Measurements from ENCODE around the gene EXD3. TPM values are rescaled to one million over a fixed set of nuclear protein-coding genes. Genes with fewer than 3 reads are reported as not detected.
A peak's percentile ranks its signal among the peaks of the same experiment; 100 is the strongest.

Gene EXD3
- total and polyA plus RNA-seq, 9 of the 15 experiments (the other 6 are each of a cell fraction or from before 2014, with no cell fraction given) = 0.29 to 12.5 (median 3.9) TPM

- TF ChIP-seq ZNF609 (CRISPR knock-in tag; IDR thresholded peaks at IDR 0.05; ENCODE audit: borderline replicate concordance) = no peak
- no peak for TF ChIP-seq ZFP30 (CRISPR knock-in tag; IDR thresholded peaks at IDR 0.05; ENCODE audit: borderline replicate concordance)
- TF ChIP-seq RBFOX2 (IDR thresholded peaks at IDR 0.05; ENCODE audit: low read depth, low read length) = peak; percentile 91
- no peak for TF ChIP-seq RBM34 (IDR thresholded peaks at IDR 0.05; ENCODE audit: borderline replicate concordance, insufficient read depth, low read length)
- TF ChIP-seq LCOR (CRISPR knock-in tag; IDR thresholded peaks at IDR 0.05) = peak; percentile 23
- TF ChIP-seq POLR3A (IDR thresholded peaks at IDR 0.05; ENCODE audit: borderline replicate concordance, extremely low read depth, insufficient read depth, insufficient read length) = no peak
- TF ChIP-seq RBM22 (IDR thresholded peaks at IDR 0.05; ENCODE audit: low read depth, low read length, poor library complexity, severe bottlenecking) = peak; percentile 58
- no peak for TF ChIP-seq MBD1 (CRISPR knock-in tag; IDR thresholded peaks at IDR 0.05)
- TF ChIP-seq ZNF639 (CRISPR knock-in tag; conservative IDR thresholded peaks at IDR 0.05 in 1 of 2, IDR thresholded peaks at IDR 0.05 in 1 of 2) = no peak
- TF ChIP-seq ID3 (CRISPR knock-in tag; IDR thresholded peaks at IDR 0.05) = no peak
- no peak for TF ChIP-seq ID3 (tag; IDR thresholded peaks at IDR 0.05)
- TF ChIP-seq ZNF263 (CRISPR knock-in tag; IDR thresholded peaks at IDR 0.05; ENCODE audit: borderline replicate concordance) = no peak
- TF ChIP-seq ZNF197 (CRISPR knock-in tag; IDR thresholded peaks at IDR 0.05; ENCODE audit: low read depth) = no peak
- peak; percentile 70; the same call in 1 of the 2 replicates for TF ChIP-seq NKRF (IDR thresholded peaks at IDR 0.05; ENCODE audit: borderline replicate concordance)
- TF ChIP-seq POU5F1 (IDR thresholded peaks at IDR 0.05; ENCODE audit: borderline replicate concordance, low read depth, low read length, partially characterized antibody) = no peak
Observed at GRCh38 chr9:137277329-137278041, 145.5 kb downstream of the EXD3 start, which contains the start of gene TOR4A (continued).
